22Rv1 (cell line): Measurements from ENCODE around the gene RAB4B.
A peak's percentile ranks its signal among the peaks of the same experiment; 100 is the strongest.
"Not testable (repeated sequence)": the region's sequence is repeated elsewhere in the genome, so short reads cannot be mapped to it uniquely, and the experiment has no call there.

ENCODE experiments used
- H3K27ac ChIP-seq: fragments of 450-650 bp; 2 replicates; pipeline ENCODE4 v1.5.1; 2017
- ZFX ChIP-seq: fragments of 450-650 bp; IDR thresholded peaks from 2 replicates; pipeline ENCODE4 v1.6.1; 2017; ENCODE audit warnings: antibody characterized with exemption, borderline replicate concordance
- TF ChIP-seq, protein P1 (sequence below): fragments of 450-650 bp; IDR thresholded peaks from 2 replicates; pipeline ENCODE4 v1.5.1; 2017; ENCODE audit warnings: mild to moderate bottlenecking

Gene RAB4B

DNA sequence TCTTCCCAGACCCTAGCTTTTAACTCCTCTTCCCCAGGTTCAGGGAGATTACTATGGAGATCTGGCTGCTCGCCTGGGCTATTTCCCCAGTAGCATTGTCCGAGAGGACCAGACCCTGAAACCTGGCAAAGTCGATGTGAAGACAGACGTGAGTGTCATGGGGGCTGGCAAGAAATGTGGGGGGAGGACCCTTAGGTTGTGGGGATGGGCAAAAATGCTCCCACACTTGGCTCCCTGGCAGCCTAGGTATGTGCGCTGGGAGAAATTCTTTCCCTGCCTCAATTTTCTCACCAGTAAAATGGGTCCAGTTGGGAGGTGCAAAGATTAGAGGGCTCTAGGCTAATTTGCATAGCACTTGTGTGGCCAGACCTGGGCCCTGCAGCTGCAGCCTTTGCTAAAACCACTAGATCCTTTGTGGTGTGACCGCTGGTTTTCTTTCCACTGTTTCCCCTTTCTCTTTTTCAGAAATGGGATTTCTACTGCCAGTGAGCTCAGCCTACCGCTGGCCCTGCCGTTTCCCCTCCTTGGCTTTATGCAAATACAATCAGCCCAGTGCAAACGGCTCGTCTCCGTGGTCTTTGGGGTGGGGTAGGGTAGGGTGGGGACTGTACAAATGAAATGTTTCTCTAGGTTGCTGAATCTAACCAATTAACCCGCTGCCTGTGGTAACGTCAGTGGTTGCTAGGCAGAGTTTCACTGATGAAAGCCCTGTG, 959 bp upstream of the RAB4B start:
- no peak for TF ChIP-seq ZFX
- peak overlapping the region; percentile 92 for H3K27ac ChIP-seq

DNA sequence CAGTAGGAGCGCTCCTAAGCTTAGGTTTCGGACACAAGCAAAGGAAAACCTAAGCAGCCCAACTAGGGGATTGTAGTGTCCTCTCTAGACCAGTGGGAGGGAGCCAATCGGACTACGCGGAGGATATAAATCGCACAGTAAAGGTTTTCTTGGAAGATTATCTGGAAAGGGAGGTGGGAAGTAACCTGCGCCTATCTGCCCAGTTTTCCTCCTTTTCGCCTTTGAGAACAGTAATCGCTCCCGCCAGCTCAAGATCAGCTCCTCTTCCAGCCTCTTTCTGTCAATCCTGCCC, 456 bp upstream of the RAB4B start:
- H3K27ac ChIP-seq, result peak overlapping the region; percentile 92
- TF ChIP-seq ZFX, result no peak
- TF ChIP-seq, protein P1, sequence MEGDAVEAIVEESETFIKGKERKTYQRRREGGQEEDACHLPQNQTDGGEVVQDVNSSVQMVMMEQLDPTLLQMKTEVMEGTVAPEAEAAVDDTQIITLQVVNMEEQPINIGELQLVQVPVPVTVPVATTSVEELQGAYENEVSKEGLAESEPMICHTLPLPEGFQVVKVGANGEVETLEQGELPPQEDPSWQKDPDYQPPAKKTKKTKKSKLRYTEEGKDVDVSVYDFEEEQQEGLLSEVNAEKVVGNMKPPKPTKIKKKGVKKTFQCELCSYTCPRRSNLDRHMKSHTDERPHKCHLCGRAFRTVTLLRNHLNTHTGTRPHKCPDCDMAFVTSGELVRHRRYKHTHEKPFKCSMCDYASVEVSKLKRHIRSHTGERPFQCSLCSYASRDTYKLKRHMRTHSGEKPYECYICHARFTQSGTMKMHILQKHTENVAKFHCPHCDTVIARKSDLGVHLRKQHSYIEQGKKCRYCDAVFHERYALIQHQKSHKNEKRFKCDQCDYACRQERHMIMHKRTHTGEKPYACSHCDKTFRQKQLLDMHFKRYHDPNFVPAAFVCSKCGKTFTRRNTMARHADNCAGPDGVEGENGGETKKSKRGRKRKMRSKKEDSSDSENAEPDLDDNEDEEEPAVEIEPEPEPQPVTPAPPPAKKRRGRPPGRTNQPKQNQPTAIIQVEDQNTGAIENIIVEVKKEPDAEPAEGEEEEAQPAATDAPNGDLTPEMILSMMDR, result no peak

DNA sequence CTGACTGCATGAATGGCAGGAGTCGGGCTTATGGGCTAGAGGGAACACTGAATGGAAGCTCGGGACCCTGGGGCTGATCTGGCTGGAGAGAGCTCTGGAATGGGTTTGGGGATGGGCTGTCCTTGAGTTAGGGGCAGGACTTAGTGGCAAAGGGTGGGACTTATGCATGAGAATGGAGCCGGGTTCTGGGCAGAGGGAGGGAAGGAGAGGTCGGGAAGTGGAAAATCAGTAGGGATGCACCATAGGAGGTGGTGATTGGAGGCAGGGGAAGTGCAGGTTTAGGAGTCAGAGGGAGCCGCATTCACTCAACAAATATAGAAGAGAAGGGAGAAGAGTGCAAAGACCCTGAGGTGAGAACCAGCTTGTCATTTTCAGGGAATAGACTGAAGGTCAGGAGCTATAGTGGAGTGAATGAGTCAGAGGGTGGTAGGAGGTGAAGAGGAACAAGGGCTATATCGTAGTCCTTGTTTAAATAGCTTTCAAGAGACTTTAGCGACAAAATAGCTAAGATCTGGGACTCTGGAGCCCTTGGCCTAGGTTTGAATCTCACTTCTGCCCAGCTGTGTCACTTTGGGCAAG, 748 bp downstream of the RAB4B start:
- H3K27ac ChIP-seq, result peak overlapping the region; percentile 92
- TF ChIP-seq, protein P1, result no peak
- TF ChIP-seq ZFX, result no peak

DNA sequence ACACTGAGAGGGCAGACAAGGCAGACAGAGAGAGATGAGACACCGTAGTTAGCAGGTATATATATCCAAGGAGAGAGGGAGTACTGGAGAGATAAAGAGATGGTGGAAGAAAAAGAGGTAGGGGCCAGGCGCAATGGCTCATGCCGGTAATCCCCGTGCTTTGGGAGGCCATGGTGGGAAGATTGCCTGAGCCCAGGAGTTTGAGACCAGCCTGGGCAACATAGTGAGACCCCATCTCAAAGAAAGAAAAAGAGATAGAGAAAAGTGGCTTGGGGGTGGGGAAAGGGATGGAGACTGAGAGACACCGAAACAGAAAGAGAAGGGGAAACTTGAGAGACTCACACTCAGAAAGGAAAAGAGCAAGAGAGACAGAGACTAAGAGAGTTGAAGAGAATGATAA, 2.5 kb downstream of the RAB4B start:
- TF ChIP-seq, protein P1, result no peak
- TF ChIP-seq ZFX, result no peak
- no peak overlapping the region for H3K27ac ChIP-seq

DNA sequence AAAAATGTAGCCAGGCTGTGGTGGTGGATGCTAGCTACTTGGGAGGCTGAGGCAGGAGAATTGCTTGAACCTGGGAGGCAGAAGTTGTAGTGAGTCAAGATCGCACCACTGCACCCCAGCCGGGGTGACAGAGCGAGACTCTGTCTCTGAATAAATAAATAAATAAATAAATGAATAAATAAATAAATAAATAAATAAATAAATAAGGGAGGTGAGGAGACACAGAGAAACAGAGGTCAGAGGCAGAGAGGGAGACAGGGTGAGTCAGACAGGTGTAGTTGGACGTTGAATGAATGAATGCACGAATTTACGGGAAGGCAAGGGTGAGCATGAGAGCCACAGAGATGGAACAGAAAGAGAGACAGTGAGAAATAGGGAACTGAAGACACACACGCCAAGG, 3.1 kb downstream of the RAB4B start:
- TF ChIP-seq, protein P1, result no peak
- TF ChIP-seq ZFX, result no peak
- no peak overlapping the region for H3K27ac ChIP-seq

DNA sequence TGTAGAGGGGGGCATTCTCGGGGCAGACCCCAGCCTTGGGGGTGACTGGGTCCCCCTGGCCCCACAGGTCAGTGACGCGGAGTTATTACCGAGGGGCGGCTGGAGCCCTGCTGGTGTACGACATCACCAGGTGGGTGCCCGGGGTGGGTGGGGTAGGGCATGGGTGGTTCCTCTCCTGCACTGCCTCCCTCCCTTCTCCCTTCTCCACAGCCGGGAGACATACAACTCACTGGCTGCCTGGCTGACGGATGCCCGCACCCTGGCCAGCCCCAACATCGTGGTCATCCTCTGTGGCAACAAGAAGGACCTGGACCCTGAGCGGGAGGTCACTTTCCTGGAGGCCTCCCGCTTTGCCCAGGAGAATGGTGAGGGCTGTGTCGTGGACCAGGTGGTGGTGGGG, 5.7 kb downstream of the RAB4B start:
- TF ChIP-seq, protein P1, result no peak
- no peak for TF ChIP-seq ZFX
- no peak overlapping the region for H3K27ac ChIP-seq

DNA sequence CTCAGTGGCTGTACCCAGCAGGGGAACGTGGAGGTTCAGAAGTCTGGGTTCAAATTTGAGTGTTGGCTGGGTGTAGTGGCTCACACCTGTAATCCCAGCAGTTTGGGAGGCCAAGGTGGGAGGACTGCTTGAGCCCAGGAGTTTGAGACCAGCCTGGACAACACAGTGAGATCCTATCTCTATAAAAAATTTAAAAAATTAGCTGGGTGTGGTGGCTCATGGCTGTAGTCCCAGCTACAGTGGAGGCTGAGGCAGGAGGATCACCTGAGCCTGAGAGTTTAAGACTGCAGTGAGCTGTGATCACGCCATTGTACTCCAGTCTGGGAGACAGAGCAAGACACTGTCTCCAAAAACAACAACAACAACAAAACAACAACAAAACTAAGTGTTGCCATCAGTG, 6.1 kb downstream of the RAB4B start:
- H3K27ac ChIP-seq, result not testable (repeated sequence)

DNA sequence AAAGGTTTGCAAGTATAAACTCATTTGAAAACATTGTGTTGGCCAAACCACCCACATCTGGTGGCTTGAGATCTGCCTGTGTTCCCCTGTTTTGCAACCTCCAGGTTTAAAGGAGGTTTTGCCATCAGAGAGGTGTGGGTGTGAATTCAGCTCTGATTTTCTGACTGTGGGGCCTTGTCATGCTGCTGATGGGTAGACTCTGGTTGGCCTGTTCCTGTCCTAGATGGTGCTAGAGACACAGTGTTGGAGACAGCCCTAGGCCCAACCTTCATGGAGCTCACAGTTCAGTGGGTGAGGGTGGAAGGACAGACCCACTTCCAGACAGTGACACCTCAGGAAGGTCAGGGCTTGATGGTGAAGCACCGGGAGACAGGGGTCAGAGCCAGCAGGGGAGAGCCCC, 7.5 kb downstream of the RAB4B start:
- TF ChIP-seq, protein P1, result no peak
- no peak for TF ChIP-seq ZFX
- no peak overlapping the region for H3K27ac ChIP-seq
